Measurements from ENCODE around the gene ADGRA3.

- TF ChIP-seq CTCF (conservative IDR thresholded peaks at IDR 0.05; ENCODE audit: low read depth in 2 of 2) (no peak), EZH2 (IDR thresholded peaks at IDR 0.05; ENCODE audit: low read depth, unreplicated experiment) (no peak), JUNB (IDR thresholded peaks at IDR 0.05; ENCODE audit: unreplicated experiment) (no peak), REST (IDR thresholded peaks at IDR 0.05; ENCODE audit: unreplicated experiment) (no peak), POLR2AphosphoS5 (IDR thresholded peaks at IDR 0.05; ENCODE audit: low read depth) (no peak), ZNF462 (CRISPR knock-in tag; IDR thresholded peaks at IDR 0.05) (no peak), CREB1 (CRISPR knock-in tag; IDR thresholded peaks at IDR 0.05; ENCODE audit: low read depth) (no peak), EZH2phosphoT487 (IDR thresholded peaks at IDR 0.05; ENCODE audit: unreplicated experiment) (no peak), STAT1 (IDR thresholded peaks at IDR 0.05; ENCODE audit: unreplicated experiment) (no peak), ETS1 (IDR thresholded peaks at IDR 0.05) (no peak), NANOG (IDR thresholded peaks at IDR 0.05; ENCODE audit: borderline replicate concordance) (no peak)
Observed at GRCh38 chr4:22412013-22412412, 103.9 kb downstream of the ADGRA3 start.

All from GM23338 (cell line).